HG02571 (cell line): ENCODE measurements around the gene GCK.

Experiments
- ATAC-seq: cut with Tn5 transposase; IDR thresholded peaks from one replicate; pipeline ENCODE4 v1.9.1; 2021; ENCODE audit warnings: mild to moderate bottlenecking, moderate library complexity; ENCODE audit not compliant: unreplicated experiment

The GCK gene

GRCh38 chr7:44123190-44124003 is 65.8 kb downstream of the GCK start, which contains the start of gene POLD2:
Gene POLD2 (minus strand): TSS chr7:44123548. CDS start chr7:44122053, 1,495 bp downstream.
- peak; percentile 99 for ATAC-seq

DNA sequence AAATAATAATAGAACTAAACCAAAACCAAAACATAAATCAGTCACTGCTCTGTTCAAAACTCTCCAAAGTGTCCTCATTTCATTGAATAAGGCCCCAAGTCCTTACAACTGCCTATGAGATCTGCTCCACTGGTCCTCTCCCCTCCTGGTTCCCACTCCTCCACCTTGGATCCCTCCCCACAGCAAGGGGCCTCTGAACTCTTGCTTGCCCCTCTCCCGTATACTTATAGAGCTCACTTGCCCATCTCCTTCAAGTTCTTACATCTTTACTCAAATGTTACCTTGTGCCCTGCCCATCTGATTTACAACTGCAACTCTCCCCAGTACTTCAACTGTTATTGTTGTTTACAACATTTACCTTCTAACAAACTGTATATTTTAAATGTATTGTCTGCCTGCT is 66.7 kb downstream of the GCK start:
- no peak for ATAC-seq

DNA sequence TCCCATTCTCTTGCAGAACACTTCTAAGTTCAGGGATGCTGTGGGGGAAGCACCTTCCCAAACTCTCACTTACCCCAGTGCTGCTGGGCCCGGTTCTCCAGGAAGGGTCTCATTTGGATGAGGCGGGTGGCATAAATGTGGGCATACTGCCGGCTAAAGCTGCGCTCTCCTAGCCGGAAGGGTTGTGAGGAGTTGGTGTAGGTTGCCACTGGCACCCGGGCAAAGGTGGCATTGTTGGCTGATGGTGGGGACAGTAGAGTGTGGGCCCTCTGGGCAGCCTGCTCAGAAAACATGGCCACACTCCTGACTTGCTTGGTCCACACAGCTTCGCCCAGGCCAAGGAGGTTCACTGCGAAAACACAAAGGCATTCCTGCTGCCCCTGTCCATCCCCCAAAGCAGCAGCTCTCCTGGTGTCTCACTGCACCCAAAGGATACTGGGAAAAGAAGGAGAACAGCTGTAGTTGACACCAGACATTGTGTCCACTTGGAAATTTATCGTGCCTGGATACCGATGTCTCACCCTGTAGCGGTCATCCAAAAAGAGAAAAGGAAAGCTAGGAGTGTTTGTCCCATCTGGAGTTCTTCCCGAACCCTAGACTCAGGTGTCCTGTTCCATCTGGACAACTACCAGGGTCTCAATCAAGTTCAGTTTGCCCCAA is 67.3 kb downstream of the GCK start:
- ATAC-seq, result no peak

- no peak for ATAC-seq
Observed at GRCh38 chr7:44120395-44120794, 68.8 kb downstream of the GCK start.

DNA sequence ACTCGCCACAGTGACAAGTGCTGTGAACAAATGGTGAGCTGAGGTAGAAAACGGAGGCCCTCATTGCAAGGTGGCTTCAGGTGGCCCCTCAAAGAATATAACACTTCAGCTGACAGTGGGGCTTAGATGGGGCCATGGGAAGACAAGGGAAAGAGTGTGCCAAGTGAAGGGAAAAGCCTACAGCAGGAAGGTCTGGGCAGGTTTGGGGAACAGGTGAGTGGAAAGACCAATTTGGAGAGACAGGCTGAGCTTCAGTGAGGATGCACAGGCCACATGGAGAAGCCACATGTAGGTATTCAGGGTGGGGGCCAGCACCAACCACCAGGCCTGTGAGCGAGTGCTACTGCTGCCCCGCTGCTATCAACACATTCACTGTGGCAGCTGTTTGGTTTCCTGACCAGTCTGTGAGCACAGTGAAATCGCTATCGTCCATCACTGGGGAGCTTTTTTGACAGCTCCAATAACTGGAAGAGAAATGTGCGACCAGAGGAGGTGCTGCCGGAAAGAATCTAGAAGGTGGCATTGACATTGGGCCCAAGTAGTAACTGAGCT is 69.3 kb downstream of the GCK start:
- no peak for ATAC-seq

DNA sequence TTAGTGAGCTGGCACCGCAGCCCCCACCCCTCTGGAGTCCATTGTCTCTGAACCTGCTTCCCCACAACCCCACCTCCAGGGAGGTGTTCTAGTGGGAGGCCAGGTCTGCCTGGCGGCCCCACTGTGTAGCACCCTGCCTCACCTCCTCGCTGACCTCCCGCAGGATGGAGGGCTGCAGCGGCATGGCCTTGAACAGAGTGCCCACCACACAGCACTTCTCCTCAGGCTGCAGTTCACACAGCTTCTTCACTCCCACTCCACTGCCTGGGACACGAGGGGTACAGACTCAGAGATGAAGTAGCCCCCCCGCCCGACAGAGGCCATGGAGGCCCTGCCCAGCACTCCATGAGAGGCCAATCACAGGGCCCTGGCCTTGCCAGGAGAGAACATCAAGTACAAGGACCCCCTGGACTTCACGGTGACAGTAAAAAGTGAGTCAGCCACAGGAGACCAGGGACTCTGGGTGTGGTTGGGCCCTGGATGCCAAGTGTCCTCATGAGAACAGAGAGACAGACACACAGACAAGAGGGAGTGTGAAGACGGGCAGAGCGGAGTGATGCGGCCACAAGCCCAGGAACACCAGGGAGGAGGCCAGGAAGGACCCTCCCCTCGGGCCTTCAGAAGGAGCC is 71.3 kb downstream of the GCK start:
- no peak for ATAC-seq

GRCh38 chr7:44116789-44117666 is 72.2 kb downstream of the GCK start:
- ATAC-seq, result no peak

DNA sequence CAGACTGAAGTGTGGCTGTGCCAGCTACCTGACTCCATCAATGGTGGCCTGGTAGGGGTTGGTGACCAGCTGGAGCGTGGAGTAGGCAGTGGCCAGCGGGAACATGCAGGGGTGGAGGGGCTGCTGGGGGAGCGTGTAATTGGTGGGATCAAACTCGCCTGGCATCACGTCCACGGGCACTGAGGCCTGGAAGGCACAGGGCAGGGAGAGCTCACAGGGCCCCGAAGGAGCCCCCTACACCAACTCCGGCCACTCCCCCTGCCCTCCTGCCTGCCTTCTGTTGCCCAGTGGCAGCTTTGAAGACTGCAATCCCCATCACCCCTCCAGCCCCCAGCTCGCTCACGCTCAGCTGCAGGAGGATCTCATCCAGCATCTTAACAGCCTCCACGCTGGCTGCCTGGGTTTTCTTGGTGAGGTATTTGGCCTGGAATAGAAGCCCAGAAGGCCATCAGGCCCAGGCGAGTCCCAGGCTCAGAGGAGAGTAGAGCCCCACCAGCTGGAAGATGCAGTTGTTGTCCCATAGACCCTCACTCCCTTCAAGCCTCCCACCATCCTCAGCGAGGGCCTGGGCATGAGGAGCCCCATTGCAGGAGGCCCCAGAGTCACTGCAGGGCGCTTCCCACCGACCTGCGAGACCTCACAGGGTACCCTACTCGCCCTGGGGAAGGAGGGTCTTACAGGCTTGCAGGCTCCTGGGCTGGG is 73.0 kb downstream of the GCK start:
- ATAC-seq, result no peak

- ATAC-seq, result no peak
Observed at GRCh38 chr7:44114586-44115310, 74.5 kb downstream of the GCK start.

DNA sequence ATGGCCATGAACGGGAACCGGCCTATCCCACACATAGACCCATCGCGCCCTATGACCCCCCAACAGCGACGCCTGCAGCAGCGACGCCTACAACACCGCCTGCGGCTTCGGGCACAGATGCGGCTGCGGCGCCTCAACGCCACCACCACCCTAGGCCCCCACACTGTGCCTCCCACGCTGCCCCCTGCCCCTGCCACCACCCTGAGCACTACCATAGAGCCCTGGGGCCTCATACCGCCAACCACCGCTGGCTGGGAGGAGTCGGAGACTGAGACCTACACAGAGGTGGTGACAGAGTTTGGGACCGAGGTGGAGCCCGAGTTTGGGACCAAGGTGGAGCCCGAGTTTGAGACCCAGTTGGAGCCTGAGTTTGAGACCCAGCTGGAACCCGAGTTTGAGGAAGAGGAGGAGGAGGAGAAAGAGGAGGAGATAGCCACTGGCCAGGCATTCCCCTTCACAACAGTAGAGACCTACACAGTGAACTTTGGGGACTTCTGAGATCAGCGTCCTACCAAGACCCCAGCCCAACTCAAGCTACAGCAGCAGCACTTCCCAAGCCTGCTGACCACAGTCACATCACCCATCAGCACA is 75.4 kb downstream of the GCK start:
- ATAC-seq, result no peak

DNA sequence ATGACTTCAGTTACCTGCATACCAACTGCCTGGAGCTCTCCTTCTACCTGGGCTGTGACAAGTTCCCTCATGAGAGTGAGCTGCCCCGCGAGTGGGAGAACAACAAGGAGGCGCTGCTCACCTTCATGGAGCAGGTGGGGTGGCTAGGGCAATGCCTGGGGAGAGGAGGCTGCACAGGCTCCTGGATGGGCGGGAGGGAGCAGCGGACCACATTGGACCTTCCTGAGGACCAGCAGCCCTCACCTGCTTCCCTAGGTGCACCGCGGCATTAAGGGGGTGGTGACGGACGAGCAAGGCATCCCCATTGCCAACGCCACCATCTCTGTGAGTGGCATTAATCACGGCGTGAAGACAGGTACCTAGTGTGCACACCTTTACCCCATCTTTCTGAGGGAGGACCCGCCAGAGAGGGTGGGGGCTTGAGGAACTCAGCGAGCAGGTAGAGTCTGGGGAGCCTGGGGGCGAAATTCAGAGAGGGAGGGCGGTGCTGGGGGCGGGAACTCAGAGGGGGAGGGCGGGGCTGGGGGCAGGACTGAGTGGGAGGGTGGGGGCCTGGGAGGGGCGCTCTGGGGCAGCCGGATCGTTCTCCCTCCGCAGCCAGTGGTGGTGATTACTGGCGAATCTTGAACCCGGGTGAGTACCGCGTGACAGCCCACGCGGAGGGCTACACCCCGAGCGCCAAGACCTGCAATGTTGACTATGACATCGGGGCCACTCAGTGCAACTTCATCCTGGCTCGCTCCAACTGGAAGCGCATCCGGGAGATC is 76.1 kb downstream of the GCK start:
- ATAC-seq, result no peak

DNA sequence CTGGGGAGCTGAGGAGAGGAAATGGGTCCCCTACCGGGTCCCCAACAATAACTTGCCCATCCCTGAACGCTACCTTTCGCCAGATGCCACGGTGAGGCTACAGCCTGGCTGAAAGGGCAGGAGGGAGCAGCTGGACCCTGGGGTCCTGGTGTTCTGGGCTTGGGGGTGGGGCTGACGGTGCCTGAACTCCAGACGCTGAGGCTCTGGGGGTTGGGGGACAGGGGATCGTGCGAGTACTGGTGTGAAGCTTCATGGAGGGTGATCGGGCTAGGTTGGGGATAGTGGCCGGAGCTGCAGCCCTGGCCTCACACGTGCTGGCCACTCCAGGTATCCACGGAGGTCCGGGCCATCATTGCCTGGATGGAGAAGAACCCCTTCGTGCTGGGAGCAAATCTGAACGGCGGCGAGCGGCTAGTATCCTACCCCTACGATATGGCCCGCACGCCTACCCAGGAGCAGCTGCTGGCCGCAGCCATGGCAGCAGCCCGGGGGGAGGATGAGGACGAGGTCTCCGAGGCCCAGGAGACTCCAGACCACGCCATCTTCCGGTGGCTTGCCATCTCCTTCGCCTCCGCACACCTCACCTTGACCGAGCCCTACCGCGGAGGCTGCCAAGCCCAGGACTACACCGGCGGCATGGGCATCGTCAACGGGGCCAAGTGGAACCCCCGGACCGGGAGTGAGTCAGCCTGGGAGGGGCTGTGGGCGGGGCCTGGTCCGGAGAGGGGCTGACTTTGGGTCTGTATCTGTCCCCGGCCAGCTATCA is 76.8 kb downstream of the GCK start:
- ATAC-seq, result no peak

DNA sequence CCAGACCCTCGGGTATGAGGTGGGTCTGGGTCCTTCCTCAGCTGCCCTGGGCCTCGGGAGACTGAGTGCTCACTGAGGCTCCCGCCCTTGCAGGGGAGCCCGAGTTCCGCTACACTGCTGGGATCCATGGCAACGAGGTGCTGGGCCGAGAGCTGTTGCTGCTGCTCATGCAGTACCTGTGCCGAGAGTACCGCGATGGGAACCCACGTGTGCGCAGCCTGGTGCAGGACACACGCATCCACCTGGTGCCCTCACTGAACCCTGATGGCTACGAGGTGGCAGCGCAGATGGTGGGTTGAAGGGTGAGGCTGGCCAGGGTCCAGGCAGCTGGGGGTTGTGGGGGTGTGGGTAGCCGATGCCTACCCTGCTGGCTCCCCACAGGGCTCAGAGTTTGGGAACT is 77.5 kb downstream of the GCK start:
- ATAC-seq, result no peak

DNA sequence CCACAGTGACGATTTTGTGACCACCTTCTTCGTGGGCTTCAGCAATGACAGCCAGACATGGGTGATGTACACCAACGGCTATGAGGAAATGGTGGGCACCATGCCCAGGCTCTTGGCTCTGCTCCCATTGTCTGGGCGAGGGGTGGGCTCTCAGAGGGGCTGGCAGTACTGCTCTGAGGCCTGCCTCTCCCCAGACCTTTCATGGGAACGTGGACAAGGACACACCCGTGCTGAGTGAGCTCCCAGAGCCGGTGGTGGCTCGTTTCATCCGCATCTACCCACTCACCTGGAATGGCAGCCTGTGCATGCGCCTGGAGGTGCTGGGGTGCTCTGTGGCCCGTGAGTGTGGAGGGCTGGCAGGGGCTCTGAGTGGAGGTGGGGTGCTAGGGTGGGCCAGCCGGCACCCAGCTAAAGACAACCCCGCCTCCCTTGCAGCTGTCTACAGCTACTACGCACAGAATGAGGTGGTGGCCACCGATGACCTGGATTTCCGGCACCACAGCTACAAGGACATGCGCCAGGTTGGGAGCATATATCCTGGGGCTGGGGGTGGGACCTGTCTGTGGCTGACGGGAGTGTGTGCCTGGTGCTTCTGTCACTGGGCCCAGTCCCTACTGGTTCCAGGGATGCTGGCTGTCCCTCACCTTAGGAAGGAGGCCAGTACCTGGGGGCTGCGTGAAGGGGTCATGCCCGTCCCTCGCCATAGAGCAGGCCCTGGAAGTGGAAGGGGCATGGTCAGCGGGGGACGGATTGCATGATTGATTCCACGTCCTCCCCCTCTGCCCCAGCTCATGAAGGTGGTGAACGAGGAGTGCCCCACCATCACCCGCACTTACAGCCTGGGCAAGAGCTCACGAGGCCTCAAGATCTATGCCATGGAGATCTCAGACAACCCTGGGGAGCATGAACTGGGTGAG is 78.3 kb downstream of the GCK start:
- ATAC-seq, result no peak

DNA sequence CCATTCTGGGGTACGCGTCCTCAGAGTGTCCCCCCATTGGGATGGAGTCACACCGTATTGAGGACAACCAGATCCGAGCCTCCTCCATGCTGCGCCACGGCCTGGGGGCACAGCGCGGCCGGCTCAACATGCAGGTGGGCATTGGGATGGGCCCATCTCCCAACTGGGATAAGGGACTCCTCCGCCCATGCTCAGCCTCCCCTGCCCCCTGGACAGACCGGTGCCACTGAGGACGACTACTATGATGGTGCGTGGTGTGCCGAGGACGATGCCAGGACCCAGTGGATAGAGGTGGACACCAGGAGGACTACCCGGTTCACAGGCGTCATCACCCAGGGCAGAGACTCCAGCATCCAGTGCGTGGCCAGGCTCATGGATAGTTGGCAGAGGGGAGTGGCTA is 79.2 kb downstream of the GCK start:
- no peak for ATAC-seq
